NK-92 (cell line): ENCODE data around the gene ATXN7L1.

Source experiments
- DNase-seq: peaks from one replicate; lab custom pipeline; 2025; ENCODE audit not compliant: unreplicated experiment; lab: John Stamatoyannopoulos, UW

Gene ATXN7L1

GRCh38 chr7:105830405-105831301, 45.7 kb downstream of the ATXN7L1 start:
- DNase-seq = no peak

DNA sequence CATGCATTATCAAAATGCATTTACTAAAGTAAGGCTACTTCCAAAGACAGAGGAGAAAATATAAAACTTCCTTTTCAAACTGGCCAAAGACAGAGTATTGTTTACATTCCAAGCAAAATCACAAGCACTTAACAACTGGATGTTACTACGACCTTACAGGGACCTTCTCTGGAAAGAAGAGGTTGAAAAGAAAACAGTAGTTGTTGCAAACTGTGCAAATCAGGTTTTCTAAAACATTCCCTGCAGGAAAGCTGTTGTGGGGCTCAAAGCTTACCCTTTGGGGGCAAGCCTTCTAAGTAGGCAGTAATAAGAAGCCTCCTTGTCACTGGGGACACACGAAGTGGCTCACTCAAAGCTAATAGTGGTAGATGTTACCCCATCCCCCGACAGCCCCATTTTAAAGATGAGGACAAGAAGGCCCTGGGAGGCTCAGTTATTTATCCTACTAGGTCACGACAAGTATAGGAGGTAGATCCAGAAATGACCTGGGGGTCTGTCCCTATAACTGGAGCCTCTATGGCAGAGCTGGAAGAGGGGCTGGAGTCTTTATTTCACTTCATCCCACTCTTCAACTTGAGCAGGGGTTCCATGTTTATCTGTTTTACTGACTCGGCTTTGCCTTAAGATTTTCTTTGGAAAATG, 46.6 kb downstream of the ATXN7L1 start:
- no peak for DNase-seq

DNA sequence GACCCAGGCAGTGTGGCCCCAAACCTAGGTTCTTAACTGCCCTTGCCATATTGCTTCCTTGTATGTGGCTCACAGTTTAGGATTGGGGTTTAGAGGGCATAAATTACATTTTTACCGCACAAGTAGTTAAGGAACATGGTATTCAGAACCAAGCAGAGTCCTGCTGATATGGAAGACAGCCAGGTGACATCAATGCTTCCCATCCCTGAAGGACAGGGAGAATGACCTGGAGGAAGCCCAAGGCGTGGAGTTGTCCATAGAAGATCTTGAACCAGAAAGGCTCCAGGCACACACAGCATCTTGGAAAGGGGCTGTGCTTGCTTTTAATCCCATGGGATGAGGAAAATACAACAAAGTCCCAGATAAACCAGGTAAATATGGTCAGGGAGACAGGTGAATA, 48.3 kb downstream of the ATXN7L1 start:
- no peak for DNase-seq

DNA sequence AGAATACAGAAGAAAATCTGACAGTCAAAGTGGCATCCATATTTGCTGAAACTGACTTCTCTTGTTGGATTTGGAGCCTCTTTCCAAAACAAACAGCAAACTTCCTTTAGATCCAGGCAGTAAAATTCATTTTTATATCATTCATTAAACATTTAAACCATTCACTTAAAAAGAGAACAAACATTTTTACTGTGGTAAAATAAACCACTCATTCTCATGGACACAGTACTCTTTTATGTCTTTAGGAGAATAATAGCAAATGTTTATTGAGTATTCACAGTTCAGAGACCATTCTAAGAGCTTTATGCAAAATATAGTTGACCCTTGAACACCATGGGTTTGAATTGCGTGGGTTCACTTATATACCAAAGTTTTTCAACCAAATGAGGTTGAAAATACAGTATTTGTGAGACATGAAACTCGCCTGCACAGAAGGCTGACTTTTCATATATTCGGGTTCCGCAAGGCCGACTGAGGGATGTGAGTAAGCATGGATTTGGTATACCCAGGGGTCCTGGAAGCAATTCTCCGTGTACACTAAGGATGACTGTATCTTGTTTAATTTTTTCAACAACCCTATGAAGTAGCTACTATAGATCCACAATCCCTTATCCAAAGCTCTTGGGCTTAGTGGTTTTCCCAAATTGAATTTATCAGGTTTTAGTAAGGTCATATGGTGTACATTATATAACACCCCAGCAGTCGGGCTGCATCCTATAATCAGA, 49.1 kb downstream of the ATXN7L1 start:
- no peak for DNase-seq

- DNase-seq = no peak
These were observed 50.3 kb downstream of the ATXN7L1 start for GRCh38 chr7:105826143-105826542.

DNA sequence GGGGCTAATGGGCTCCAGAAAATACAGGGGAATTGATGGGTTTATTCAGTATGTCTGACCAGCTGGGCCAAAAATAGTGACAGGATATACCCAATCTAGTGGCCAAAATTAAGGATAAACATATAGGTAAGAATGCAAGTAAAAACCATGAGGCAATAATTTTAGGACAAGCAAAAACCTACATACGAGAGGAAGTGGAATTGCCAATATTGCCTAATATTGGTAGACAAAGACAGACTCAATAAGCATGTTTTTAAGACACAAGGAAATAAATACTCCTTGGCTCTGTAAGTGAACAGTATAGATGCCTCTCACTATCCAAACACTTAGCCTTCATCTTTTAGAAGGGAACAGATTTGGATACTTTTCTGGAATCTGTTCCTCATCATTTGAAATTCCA, 51.0 kb downstream of the ATXN7L1 start:
- no peak for DNase-seq

DNA sequence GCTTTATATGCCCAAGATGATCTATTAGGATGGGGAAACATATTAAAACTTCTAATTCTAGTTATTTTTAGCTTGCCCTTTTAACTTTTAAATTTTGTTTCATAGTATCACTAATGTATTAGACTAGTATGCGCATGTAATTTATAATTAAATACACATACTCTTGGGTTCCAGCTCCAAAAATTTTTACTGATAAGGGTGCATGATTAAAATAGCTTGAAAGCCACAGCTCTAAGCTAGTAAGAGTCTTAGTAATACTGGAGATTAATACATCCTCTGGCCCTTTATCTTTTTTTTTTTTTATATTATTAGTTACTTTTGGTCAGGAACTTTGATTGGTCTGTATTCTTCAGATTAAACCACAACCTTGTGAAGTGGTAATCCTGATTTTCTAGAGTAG, 53.6 kb downstream of the ATXN7L1 start:
- no peak for DNase-seq

- no peak for DNase-seq
These were observed 54.9 kb downstream of the ATXN7L1 start for GRCh38 chr7:105821527-105821926.

GRCh38 chr7:105820363-105821066, 55.9 kb downstream of the ATXN7L1 start:
- no peak for DNase-seq

DNA sequence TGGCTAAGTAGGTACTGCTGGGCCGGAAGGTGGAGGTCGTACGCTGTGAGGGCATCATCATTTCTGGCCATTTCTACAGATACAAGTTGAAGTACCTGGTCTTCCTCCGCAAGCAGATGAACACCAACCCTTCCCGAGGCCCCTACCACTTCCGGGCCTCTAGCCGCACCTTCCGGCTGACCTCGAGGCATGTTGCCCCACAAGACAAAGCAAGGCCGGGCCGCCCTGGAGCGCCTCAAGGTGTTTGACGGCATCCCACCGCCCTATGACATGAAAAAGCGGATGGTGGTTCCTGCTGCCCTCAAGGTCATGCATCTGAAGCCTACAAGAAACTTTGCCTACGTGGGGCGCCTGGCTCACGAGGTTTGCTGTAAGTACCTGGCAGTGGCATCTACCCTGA, 56.8 kb downstream of the ATXN7L1 start:
- DNase-seq = no peak

GRCh38 chr7:105816954-105817615, 59.3 kb downstream of the ATXN7L1 start:
- no peak for DNase-seq

GRCh38 chr7:105816266-105816843, 60.0 kb downstream of the ATXN7L1 start:
- no peak for DNase-seq

DNA sequence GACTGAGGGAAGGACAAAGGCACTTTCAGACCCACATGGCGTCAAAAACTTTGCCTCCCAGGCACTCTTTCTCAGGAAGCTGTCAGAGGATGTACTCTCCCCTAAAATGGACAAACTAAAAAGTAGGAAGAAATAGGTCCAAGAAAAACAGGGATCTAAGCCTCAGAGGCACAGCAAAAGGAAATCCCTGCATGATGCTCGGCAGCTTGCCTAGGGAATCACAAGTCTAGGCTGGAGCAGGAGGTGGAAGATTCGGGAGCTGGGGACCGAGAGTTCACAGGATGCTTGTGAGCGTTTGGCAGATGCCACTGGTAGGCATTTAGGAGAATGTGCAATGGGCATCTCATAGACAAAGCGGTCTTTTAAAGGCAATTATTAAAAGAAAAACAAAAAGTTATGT, 60.8 kb downstream of the ATXN7L1 start:
- DNase-seq = no peak

- no peak for DNase-seq
These were observed 61.9 kb downstream of the ATXN7L1 start for GRCh38 chr7:105814481-105814880.

- DNase-seq = no peak
These were observed 65.1 kb downstream of the ATXN7L1 start for GRCh38 chr7:105811189-105811847.

GRCh38 chr7:105810556-105810955, 65.8 kb downstream of the ATXN7L1 start:
- DNase-seq = no peak

GRCh38 chr7:105808703-105809590, 67.5 kb downstream of the ATXN7L1 start:
- DNase-seq = no peak

GRCh38 chr7:105808209-105808608, 68.2 kb downstream of the ATXN7L1 start:
- no peak for DNase-seq

GRCh38 chr7:105807448-105807762, 69.0 kb downstream of the ATXN7L1 start:
- DNase-seq = no peak
